CD14-positive monocyte (primary cell): ENCODE results near the gene UNKL. TPM values are rescaled to one million over a fixed set of nuclear protein-coding genes. Genes with fewer than 3 reads are reported as not detected.
A peak's percentile ranks its signal among the peaks of the same experiment; 100 is the strongest.

Experiments used
- DNase-seq, 3 donors: peaks; one replicate each; pipeline ENCODE4 v3.0.0-alpha.2; 2011 to 2022
- H2AFZ ChIP-seq: 2 replicates; pipeline ENCODE4 v1.6.0; 2012; ENCODE audit warnings: mild to moderate bottlenecking, low read depth, low read length, inconsistent platforms; ENCODE audit not compliant: insufficient read depth, poor library complexity, severe bottlenecking
- H3K27ac ChIP-seq, 2 donors: 1 replicate in 1 of 2; 2 replicates in 1 of 2; pipeline ENCODE4 v1.5.1; 2012 to 2013; ENCODE audit warnings: low read length in 2 of 2, control low read depth in 1 of 2, inconsistent platforms in 1 of 2, low read depth in 1 of 2, mild to moderate bottlenecking in 1 of 2
- H3K27me3 ChIP-seq, 2 donors: one replicate each; pipeline versions ENCODE4 v1.6.0 to v1.6.1; 2011 to 2013; ENCODE audit warnings: low read length in 2 of 2; ENCODE audit not compliant: control insufficient read depth in 2 of 2, insufficient read depth in 2 of 2
- H3K36me3 ChIP-seq, 2 donors: replicated peaks in 1 of 2; 1 replicate in 1 of 2; 2 replicates in 1 of 2; pipeline versions ENCODE4 v1.5.1 to v1.6.1; 2012 to 2013; ENCODE audit warnings: low read length in 2 of 2, control low read depth in 1 of 2, inconsistent platforms in 1 of 2, mild to moderate bottlenecking in 1 of 2; ENCODE audit not compliant: insufficient read depth in 2 of 2, control insufficient read depth in 1 of 2
- H3K4me1 ChIP-seq, 2 donors: 1 replicate in 1 of 2; 2 replicates in 1 of 2; pipeline versions ENCODE4 v1.5.1 to v1.6.1; 2012 to 2013; ENCODE audit warnings: low read length in 2 of 2, control low read depth in 1 of 2, inconsistent platforms in 1 of 2, mild to moderate bottlenecking in 1 of 2, moderate library complexity in 1 of 2; ENCODE audit not compliant: insufficient read depth in 2 of 2, control insufficient read depth in 1 of 2
- H3K4me2 ChIP-seq: replicated peaks from 2 replicates; pipeline ENCODE3; 2012; ENCODE audit warnings: low read length, moderate library complexity, mild to moderate bottlenecking; ENCODE audit not compliant: poor library complexity, severe bottlenecking; ENCODE audit errors: extremely low read depth
- H3K4me3 ChIP-seq, 3 experiments: fragments of 200-600 bp in 1 of 3; sonication (generic) in 1 of 3; replicated peaks in 1 of 3; 1 replicate in 2 of 3; 2 replicates in 1 of 3; pipeline ENCODE4 v1.5.1; 2011 to 2013; ENCODE audit warnings: low read length in 3 of 3, mild to moderate bottlenecking in 3 of 3, control low read depth in 2 of 3, low read depth in 2 of 3, inconsistent platforms in 1 of 3, moderate library complexity in 1 of 3
- H3K79me2 ChIP-seq: 2 replicates; pipeline ENCODE4 v1.6.0; 2012; ENCODE audit warnings: mild to moderate bottlenecking, control low read depth, inconsistent platforms, low read length, moderate library complexity; ENCODE audit not compliant: insufficient read depth
- H3K9ac ChIP-seq: 2 replicates; pipeline ENCODE4 v1.6.0; 2017; ENCODE audit warnings: low read length, mild to moderate bottlenecking; ENCODE audit not compliant: insufficient read depth, poor library complexity, severe bottlenecking
- H3K9me3 ChIP-seq, 2 donors: replicated peaks in 1 of 2; 1 replicate in 1 of 2; 2 replicates in 1 of 2; pipeline versions ENCODE4 v1.5.1 to v1.6.1; 2012 to 2013; ENCODE audit warnings: low read length in 2 of 2, control low read depth in 1 of 2; ENCODE audit not compliant: control insufficient read depth in 1 of 2, insufficient read depth in 1 of 2
- H4K20me1 ChIP-seq: 2 replicates; pipeline ENCODE4 v1.6.0; 2012; ENCODE audit warnings: mild to moderate bottlenecking, low read length, control low read depth, moderate library complexity; ENCODE audit not compliant: insufficient read depth
- H3K27ac Mint-ChIP-seq, 7 donors: one replicate each; pipeline ENCODE4 v1.8.0; 2020; ENCODE audit warnings: mild to moderate bottlenecking in 7 of 7, mixed read lengths in 7 of 7, moderate library complexity in 6 of 7, inconsistent platforms in 2 of 7
- H3K27me3 Mint-ChIP-seq, 3 donors: one replicate each; pipeline ENCODE4 v1.8.0; 2021 to 2022; ENCODE audit warnings: low read depth in 3 of 3, mild to moderate bottlenecking in 3 of 3, mixed read lengths in 3 of 3, moderate library complexity in 3 of 3, inconsistent platforms in 1 of 3
- H3K36me3 Mint-ChIP-seq, 2 donors: one replicate each; pipeline ENCODE4 v1.8.0; 2020; ENCODE audit warnings: mixed read lengths in 2 of 2, inconsistent platforms in 1 of 2, mild to moderate bottlenecking in 1 of 2
- H3K4me1 Mint-ChIP-seq: one replicate; pipeline ENCODE4 v1.8.0; 2020; ENCODE audit warnings: mild to moderate bottlenecking, mixed read lengths
- H3K4me3 Mint-ChIP-seq, 2 donors: one replicate each; pipeline ENCODE4 v1.8.0; 2020; ENCODE audit warnings: mild to moderate bottlenecking in 2 of 2, mixed read lengths in 2 of 2, moderate library complexity in 1 of 2
- H3K9me3 Mint-ChIP-seq, 7 donors: one replicate each; pipeline ENCODE4 v1.8.0; 2020 to 2022; ENCODE audit warnings: mixed read lengths in 7 of 7, mild to moderate bottlenecking in 6 of 7, moderate library complexity in 6 of 7, inconsistent platforms in 2 of 7
- WGBS: methylation state at CpG from one replicate; pipeline ENCODE4 v1.1.5; 2013; ENCODE audit warnings: missing lambda C conversion rate; ENCODE audit not compliant: insufficient coverage; 5-methylcytosine and 5-hydroxymethylcytosine counted together
- intact Hi-C, 2 donors: fragments of 100-400 bp; cut with micrococcal nuclease; formaldehyde crosslinking; loops; one replicate each; pipeline versions ENCODE4 v1.15.0 to v1.15.1; 2023
- polyA plus RNA-seq, 3 donors: library from polyadenylated mRNA; depleted of rRNA in 1 of 3; unstranded in 2 of 3; stranded (reverse) in 1 of 3; fragments of 300-500 nt in 2 of 3; fragments of >200 nt in 1 of 3; fragmentation: Illumina TruSeq in 2 of 3; gene quantifications; 1 replicate in 2 of 3; 2 replicates in 1 of 3; pipeline ENCODE4 v1.2.3, GENCODE V29; 2012 to 2021
- TF ChIP-seq, protein P1 (sequence below): fragments of 200-600 bp; IDR thresholded peaks from one replicate; pipeline ENCODE4 v1.8.0; 2022; ENCODE audit warnings: antibody characterized with exemption, mild to moderate bottlenecking

UNKL gene
- polyA plus RNA-seq, 3 donors, result 1.2 to 19.9 (median 2.2) TPM

GRCh38 chr16:1401061-1401757 lies 13.3 kb downstream of the UNKL start:
- no peak overlapping the region for H3K4me3 ChIP-seq
- Mint-ChIP-seq H3K36me3 (peaks cover 64 to 89% of the 10 kb centered on the region in 2 donors), H3K9me3 (no peaks in the 10 kb centered on the region), H3K27ac (no peak overlapping the region), H3K4me3 (no peak overlapping the region), H3K4me1 (no peaks in the 10 kb centered on the region), H3K27me3 (peaks cover 0 to 3% (median 0%) of the 10 kb centered on the region in 3 donors)
- H3K9me3 ChIP-seq, result no peaks in the 10 kb centered on the region
- H3K36me3 ChIP-seq, result peaks cover 68 to 87% of the 10 kb centered on the region in 2 donors
- no peak for DNase-seq
- TF ChIP-seq, protein P1, sequence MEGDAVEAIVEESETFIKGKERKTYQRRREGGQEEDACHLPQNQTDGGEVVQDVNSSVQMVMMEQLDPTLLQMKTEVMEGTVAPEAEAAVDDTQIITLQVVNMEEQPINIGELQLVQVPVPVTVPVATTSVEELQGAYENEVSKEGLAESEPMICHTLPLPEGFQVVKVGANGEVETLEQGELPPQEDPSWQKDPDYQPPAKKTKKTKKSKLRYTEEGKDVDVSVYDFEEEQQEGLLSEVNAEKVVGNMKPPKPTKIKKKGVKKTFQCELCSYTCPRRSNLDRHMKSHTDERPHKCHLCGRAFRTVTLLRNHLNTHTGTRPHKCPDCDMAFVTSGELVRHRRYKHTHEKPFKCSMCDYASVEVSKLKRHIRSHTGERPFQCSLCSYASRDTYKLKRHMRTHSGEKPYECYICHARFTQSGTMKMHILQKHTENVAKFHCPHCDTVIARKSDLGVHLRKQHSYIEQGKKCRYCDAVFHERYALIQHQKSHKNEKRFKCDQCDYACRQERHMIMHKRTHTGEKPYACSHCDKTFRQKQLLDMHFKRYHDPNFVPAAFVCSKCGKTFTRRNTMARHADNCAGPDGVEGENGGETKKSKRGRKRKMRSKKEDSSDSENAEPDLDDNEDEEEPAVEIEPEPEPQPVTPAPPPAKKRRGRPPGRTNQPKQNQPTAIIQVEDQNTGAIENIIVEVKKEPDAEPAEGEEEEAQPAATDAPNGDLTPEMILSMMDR, result no peak
- no peaks in the 10 kb centered on the region for H3K4me1 ChIP-seq
- intact Hi-C loops, result no loop called here
- WGBS, result 95% methylated on average over 27 of the region's 29 CpGs
- no peak overlapping the region for H3K9ac ChIP-seq
- no peaks in the 10 kb centered on the region for H3K27me3 ChIP-seq
- H4K20me1 ChIP-seq, result peaks cover 70% of the 10 kb centered on the region
- no peak overlapping the region for H2AFZ ChIP-seq
- no peak overlapping the region for H3K27ac ChIP-seq
- H3K4me2 ChIP-seq, result no peak overlapping the region
- H3K79me2 ChIP-seq, result peaks cover 23% of the 10 kb centered on the region

DNA sequence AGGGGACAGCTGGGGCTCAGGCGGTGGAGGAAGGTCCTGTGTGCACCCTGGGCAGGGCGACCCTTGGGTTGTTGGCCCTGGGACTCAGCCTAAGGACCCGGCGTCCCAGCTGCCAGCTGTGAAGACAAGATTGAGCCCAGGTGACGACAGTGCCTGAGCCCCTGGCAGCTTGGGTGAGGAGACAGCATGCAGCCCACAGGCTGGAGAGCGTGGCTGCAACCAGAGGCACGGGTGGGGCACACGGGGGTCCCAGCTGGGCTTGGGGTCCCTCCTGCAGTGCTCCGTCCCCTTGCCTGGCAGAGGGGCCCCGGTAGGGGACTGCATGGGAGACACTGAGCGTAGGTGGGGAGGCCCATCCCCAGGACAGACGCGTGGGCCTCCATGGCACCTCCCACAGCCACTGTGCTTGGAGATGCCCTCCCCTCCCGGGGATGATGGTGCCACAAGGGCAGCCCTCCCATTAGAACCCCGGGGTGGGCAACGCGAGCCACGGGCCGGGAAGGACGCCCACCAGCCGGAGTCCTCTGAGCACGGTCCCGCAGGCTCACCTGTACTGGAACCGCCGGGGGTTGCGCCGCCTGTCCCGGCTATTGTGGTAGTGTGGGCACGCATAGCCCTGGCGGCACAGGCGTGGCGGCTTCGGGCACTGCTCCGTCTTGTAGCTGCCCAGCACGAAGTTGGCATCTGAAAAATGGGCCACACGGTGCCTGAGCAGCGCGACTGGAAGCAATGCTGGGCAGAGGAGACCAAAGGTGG lies 15.5 kb downstream of the UNKL start:
- Histone ChIP-seq H3K27me3 (no peaks in the 10 kb centered on the region), H3K4me2 (no peak overlapping the region), H3K4me3 (no peak overlapping the region), H3K9me3 (no peaks in the 10 kb centered on the region), H3K36me3 (peaks cover 76 to 92% of the 10 kb centered on the region in 2 donors), H3K9ac (no peak overlapping the region), H4K20me1 (peaks cover 58% of the 10 kb centered on the region), H3K27ac (no peak overlapping the region), H2AFZ (no peak overlapping the region), H3K4me1 (no peaks in the 10 kb centered on the region), H3K79me2 (peaks cover 4% of the 10 kb centered on the region)
- over 99% methylated on average over 31 of the region's 38 CpGs for WGBS
- TF ChIP-seq, protein P1, result no peak
- Mint-ChIP-seq H3K36me3 (peaks cover 62 to 83% of the 10 kb centered on the region in 2 donors), H3K9me3 (no peaks in the 10 kb centered on the region), H3K4me3 (no peak overlapping the region), H3K27me3 (peaks cover 0 to 3% (median 0%) of the 10 kb centered on the region in 3 donors), H3K4me1 (no peaks in the 10 kb centered on the region), H3K27ac (peak overlapping the region in 1 of 7 donors; percentile 59)
- DNase-seq, result no peak
- intact Hi-C loops, result no loop called here
